Measurements from ENCODE around the gene TTYH2. TPM values are rescaled to one million over a fixed set of nuclear protein-coding genes. Genes with fewer than 3 reads are reported as not detected.

The TTYH2 gene
- total and polyA plus RNA-seq, 7 donors: 0.60 to 10.0 (median 4.9) TPM

GRCh38 chr17:74201948-74202347 is 11.4 kb upstream of the TTYH2 start:
- no peak overlapping the region for H3K27ac ChIP-seq
- DNase-seq: no peak
- intact Hi-C loops (cut with DNase I): loop anchor here (5.0 kb wide), 1 partner anchor 255 kb away; no protein-coding TSS in a partner anchor
- 75 to 87% methylated on average over 10 of the region's 10 CpGs for WGBS, 2 donors
- TF ChIP-seq POLR2A (IDR thresholded peaks at IDR 0.05): no peak
- TF ChIP-seq POLR2AphosphoS5 (IDR thresholded peaks at IDR 0.05): no peak
- TF ChIP-seq EP300 (IDR thresholded peaks at IDR 0.05): no peak
- TF ChIP-seq CTCF (IDR thresholded peaks at IDR 0.05): no peak
- no peak overlapping the region for H3K4me3 ChIP-seq
- peaks cover 5 to 22% (median 16%) of the 10 kb centered on the region in 4 donors for H3K36me3 ChIP-seq
- peaks cover 11 to 34% (median 14%) of the 10 kb centered on the region in 3 donors for H3K27me3 ChIP-seq
- peaks cover 0 to 38% (median 31%) of the 10 kb centered on the region in 4 donors for H3K4me1 ChIP-seq
- H3K9me3 ChIP-seq: no peaks in the 10 kb centered on the region

- no peak for TF ChIP-seq CTCF (IDR thresholded peaks at IDR 0.05)
- TF ChIP-seq POLR2A (IDR thresholded peaks at IDR 0.05): no peak
- TF ChIP-seq EP300 (IDR thresholded peaks at IDR 0.05): no peak
- no peak for TF ChIP-seq POLR2AphosphoS5 (IDR thresholded peaks at IDR 0.05)
- Histone ChIP-seq H3K27ac (no peak overlapping the region), H3K4me3 (peak overlapping the region in 2 of 4 donors; percentile 56 to 77), H3K9me3 (no peaks in the 10 kb centered on the region), H3K36me3 (peaks cover 5 to 32% (median 19%) of the 10 kb centered on the region in 4 donors), H3K27me3 (peaks cover 11 to 33% (median 14%) of the 10 kb centered on the region in 3 donors), H3K4me1 (peaks cover 0 to 48% (median 41%) of the 10 kb centered on the region in 4 donors)
- 38 to 42% methylated on average over 15 of the region's 15 CpGs for WGBS, 2 donors
- intact Hi-C loops (cut with DNase I): loop anchor here (5.0 kb wide), 1 partner anchor 254 kb away; no protein-coding TSS in a partner anchor
- no peak for DNase-seq
These were observed 10.4 kb upstream of the TTYH2 start for GRCh38 chr17:74202938-74203337.

- Histone ChIP-seq H3K27ac (peak within 1 kb of the TSS; percentile 79 to 87 (median 82)), H3K4me3 (peak within 1 kb of the TSS; percentile 56 to 77 (median 76)), H3K4me1 (peaks cover 0 to 55% (median 44%) of the 10 kb centered on the region in 4 donors), H3K36me3 (peaks cover 5 to 39% (median 23%) of the 10 kb centered on the region in 4 donors), H3K27me3 (peaks cover 11 to 26% (median 14%) of the 10 kb centered on the region in 3 donors), H3K9me3 (no peaks in the 10 kb centered on the region)
- peak; percentile 98 for DNase-seq
- 1% methylated on average over 53 of the region's 53 CpGs for WGBS, 2 donors
- peak; percentile 92 to 93 for TF ChIP-seq POLR2A (IDR thresholded peaks at IDR 0.05)
- TF ChIP-seq CTCF (IDR thresholded peaks at IDR 0.05): peak; percentile 90 to 97 (median 96)
- peak; percentile 98 for TF ChIP-seq POLR2AphosphoS5 (IDR thresholded peaks at IDR 0.05)
- TF ChIP-seq EP300 (IDR thresholded peaks at IDR 0.05): peak in 2 of 4 donors; percentile 48 to 79
- intact Hi-C loops (cut with DNase I): loop anchor here (5.0 kb wide), 1 partner anchor 254 kb away; no protein-coding TSS in a partner anchor
These were observed 9.7 kb upstream of the TTYH2 start, which contains the start of gene RPL38 for GRCh38 chr17:74203439-74204240. Gene RPL38, plus strand, starts transcription at chr17:74203678. Its CDS starts 278 bp downstream, at chr17:74203956.

GRCh38 chr17:74204474-74204873 is 8.9 kb upstream of the TTYH2 start:
- H3K27me3 ChIP-seq: peaks cover 11 to 23% (median 14%) of the 10 kb centered on the region in 3 donors
- H3K4me1 ChIP-seq: peaks cover 0 to 55% (median 43%) of the 10 kb centered on the region in 4 donors
- TF ChIP-seq POLR2A (IDR thresholded peaks at IDR 0.05) (no peak), CTCF (IDR thresholded peaks at IDR 0.05) (no peak), POLR2AphosphoS5 (IDR thresholded peaks at IDR 0.05) (no peak), EP300 (IDR thresholded peaks at IDR 0.05) (no peak)
- no peak for DNase-seq
- WGBS, 2 donors: 37 to 46% methylated on average over 14 of the region's 14 CpGs
- H3K4me3 ChIP-seq: peak overlapping the region; percentile 56 to 77 (median 76)
- intact Hi-C loops (cut with DNase I): loop anchor here (5.0 kb wide), 1 partner anchor 253 kb away; no protein-coding TSS in a partner anchor
- no peaks in the 10 kb centered on the region for H3K9me3 ChIP-seq
- H3K27ac ChIP-seq: peak overlapping the region; percentile 79 to 87 (median 82)
- peaks cover 5 to 47% (median 29%) of the 10 kb centered on the region in 4 donors for H3K36me3 ChIP-seq

Measured in sigmoid colon (tissue), 7 donors.